GM18868 (cell line): ENCODE results near the gene KRTAP5-8.
"Not testable (repeated sequence)": the region's sequence is repeated elsewhere in the genome, so short reads cannot be mapped to it uniquely, and the experiment has no call there.

Experiments
- ATAC-seq: cut with Tn5 transposase; IDR thresholded peaks from one replicate; pipeline ENCODE4 v1.9.1; 2021; ENCODE audit warnings: mild to moderate bottlenecking, moderate library complexity; ENCODE audit not compliant: unreplicated experiment

KRTAP5-8 gene

GRCh38 chr11:71542879-71543777 is 5.3 kb downstream of the KRTAP5-8 start:
- ATAC-seq = no peak

GRCh38 chr11:71543866-71544265 is 6.0 kb downstream of the KRTAP5-8 start:
- no peak for ATAC-seq

DNA sequence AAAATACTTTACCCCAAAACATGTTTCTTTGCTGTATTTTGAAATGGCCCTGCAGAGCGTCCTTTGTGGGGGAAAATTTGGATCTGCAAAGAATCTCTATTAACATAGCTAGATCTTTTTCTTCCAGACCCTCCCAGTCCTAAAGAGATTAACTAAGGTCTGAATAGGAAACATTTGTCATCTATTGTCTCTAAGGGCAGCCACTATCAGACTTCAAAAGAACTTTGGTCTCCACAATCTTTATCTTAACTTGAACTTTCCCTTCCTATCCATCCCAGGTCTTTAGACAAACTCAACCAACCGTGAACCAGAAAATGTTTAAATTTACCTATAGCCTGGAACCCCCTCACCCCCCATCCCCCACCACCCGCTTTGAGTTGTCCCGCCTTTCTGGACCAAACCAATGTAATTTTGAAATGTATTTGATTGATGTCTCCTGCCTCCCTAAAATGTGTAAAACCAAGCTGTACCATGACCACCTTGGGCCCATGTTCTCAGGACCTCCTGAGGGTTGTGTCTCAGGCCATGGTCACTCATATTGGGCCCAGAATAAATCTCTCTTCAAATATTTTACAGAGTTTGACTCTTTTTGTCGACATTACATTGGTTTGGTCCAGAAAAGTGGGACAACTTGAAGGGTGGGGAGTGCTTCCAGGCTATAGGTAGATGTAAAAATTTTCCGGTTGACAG is 6.8 kb downstream of the KRTAP5-8 start:
- no peak for ATAC-seq

- ATAC-seq = no peak
Observed at GRCh38 chr11:71545405-71545966, 7.7 kb downstream of the KRTAP5-8 start.

GRCh38 chr11:71548120-71548519 is 10.3 kb downstream of the KRTAP5-8 start, which contains the start of gene KRTAP5-9:
Gene KRTAP5-9 (plus strand): TSS chr11:71548420. CDS start chr11:71548658, 238 bp downstream.
- ATAC-seq = no peak

GRCh38 chr11:71548716-71549151 is 10.9 kb downstream of the KRTAP5-8 start:
- no peak for ATAC-seq

GRCh38 chr11:71551711-71552110 is 13.9 kb downstream of the KRTAP5-8 start:
- no peak for ATAC-seq

- no peak for ATAC-seq
Observed at GRCh38 chr11:71554996-71555395, 17.2 kb downstream of the KRTAP5-8 start.

- no peak for ATAC-seq
Observed at GRCh38 chr11:71555508-71555907, 17.7 kb downstream of the KRTAP5-8 start.

GRCh38 chr11:71556018-71556417 is 18.2 kb downstream of the KRTAP5-8 start:
- no peak for ATAC-seq

DNA sequence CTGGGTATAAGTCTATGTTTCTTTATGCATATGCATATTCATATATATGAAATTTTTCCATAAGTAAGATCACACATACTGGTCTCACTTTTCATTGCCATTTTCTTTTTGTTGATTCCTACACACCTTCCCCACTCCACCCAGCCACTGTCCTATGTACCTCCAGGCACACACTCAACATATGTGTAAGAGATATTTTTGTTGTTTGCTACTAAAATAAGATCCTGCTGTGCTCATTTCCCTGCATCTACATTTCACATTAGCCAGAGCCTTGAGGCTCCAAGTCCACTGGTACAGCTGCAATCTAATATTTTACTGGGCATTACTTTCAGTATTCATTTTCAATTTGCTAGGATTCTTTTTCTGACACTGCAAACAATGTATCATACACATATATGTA is 19.4 kb downstream of the KRTAP5-8 start:
- no peak for ATAC-seq

DNA sequence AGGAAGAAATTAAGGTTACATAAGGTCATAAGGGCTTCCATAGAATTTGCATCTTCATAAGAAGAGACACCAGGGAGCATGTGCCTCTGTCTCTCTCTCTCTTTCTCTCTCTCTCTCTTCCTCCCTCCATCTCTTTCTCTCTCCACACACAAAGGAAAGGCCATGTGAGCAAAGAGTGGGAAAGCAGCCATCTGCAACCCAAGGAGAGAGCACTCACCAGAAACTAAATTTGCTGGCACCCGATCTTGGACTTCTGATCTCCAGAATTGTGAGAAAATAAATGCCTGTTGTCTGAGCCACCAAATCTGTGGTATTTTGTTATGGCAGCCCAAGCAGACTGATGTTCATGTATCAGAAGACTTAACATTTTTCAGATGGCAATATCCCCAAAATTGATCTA is 21.2 kb downstream of the KRTAP5-8 start:
- ATAC-seq = no peak

DNA sequence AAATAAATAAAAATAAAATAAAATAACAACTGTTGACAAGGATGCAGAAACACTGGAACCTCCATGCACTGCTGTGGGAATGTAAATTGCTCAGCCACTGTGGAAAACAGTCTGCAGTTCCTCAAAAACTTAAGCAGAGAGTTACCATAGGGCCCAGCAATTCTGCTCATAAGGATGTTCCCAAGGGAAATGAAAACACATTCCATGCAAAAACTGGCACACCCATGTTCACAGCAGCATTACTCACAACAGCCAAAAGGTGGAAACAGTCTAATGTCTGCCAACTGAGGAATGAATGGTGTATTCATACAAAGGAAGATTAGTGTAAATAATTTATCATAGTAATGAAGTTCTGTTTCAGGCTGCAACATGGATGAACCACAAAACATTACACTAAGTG is 24.3 kb downstream of the KRTAP5-8 start:
- ATAC-seq = no peak

DNA sequence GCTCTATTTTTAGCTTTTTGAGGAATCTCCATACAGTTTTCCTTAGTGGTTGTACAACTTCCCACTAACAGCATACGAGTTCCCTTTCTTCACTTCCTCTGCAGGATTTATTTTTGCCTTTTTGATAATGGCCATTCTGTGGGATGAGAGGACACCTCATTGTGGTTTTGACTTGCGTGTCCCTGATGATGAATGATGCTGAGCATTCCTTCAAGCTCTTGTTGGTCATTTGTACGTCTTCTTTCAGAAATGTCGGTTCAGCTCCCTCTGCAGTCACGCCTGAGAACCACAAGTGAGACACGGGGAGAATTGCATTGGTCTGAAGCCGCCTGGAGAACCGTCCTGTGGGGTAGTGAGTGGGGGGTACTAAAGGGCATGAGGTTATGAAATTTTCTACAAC is 25.6 kb downstream of the KRTAP5-8 start:
- ATAC-seq = no peak

DNA sequence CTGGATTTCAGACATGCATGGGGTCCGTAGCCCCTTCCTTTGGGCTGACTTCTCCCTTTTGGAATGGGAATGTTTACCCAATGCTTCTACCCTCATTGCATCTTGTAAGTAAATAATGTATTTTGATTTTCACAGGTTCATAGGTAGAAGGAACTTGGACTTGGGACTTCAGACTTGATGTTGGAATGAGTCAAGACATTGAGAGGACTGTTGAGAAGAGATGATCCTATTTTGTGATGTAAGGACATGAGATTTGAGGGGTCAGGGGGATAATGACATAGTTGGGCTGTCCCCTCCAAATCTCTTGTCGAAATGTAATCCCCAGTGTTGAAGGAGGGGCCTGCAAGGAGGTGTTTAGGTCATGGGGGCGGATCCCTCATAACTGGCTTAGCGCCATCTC is 26.6 kb downstream of the KRTAP5-8 start:
- no peak for ATAC-seq

DNA sequence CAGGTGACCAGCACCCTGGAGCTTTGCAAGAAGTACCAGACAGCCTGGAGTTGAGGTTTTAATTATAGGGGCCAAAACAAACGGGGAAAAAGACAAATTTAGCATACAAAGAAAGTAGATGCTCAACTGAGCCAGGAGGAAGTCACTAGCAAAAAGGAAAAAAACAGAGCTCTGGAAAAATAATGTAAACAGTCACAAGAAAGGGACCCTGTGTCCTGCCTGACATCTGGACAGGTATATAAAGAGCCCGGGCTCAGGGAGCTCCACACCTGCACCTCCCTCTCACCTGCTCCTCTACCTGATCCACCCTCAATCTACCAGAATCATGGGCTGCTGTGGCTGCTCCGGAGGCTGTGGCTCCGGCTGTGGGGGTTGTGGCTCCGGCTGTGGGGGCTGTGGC is 27.4 kb downstream of the KRTAP5-8 start, which contains the start of gene KRTAP5-10:
KRTAP5-10 (plus strand) TSS at position 301 of the 400 bp plus-strand sequence; CDS start at position 326, 25 bp downstream.
- no peak for ATAC-seq

GRCh38 chr11:71566081-71566620 is 28.3 kb downstream of the KRTAP5-8 start:
- no peak for ATAC-seq

GRCh38 chr11:71566626-71567599 is 29.1 kb downstream of the KRTAP5-8 start:
- ATAC-seq = not testable (repeated sequence)

GRCh38 chr11:71567633-71568032 is 29.8 kb downstream of the KRTAP5-8 start:
- ATAC-seq = not testable (repeated sequence)
